Thymus (tissue), 11 donors: ENCODE results near the gene SULT1C2. TPM values are rescaled to one million over a fixed set of nuclear protein-coding genes. Genes with fewer than 3 reads are reported as not detected.

Experiments used
- DNase-seq, 9 donors: peaks; one replicate each; pipeline ENCODE4 v3.0.0-alpha.2; 2013; ENCODE audit warnings: low spot score in 9 of 9, low read depth in 6 of 9, missing footprints in 1 of 9
- H3K27ac ChIP-seq, 2 donors: one replicate each; pipeline ENCODE4 v1.5.1; 2013; ENCODE audit warnings: control low read depth in 1 of 2, low read depth in 1 of 2, low read length in 1 of 2, mild to moderate bottlenecking in 1 of 2, moderate library complexity in 1 of 2
- H3K27me3 ChIP-seq, 2 donors: one replicate each; pipeline ENCODE4 v1.5.1; 2013; ENCODE audit warnings: low read length in 1 of 2; ENCODE audit not compliant: control insufficient read depth in 2 of 2, insufficient read depth in 1 of 2
- H3K36me3 ChIP-seq, 2 donors: one replicate each; pipeline ENCODE4 v1.5.1; 2013; ENCODE audit warnings: low read length in 1 of 2, mild to moderate bottlenecking in 1 of 2, moderate library complexity in 1 of 2; ENCODE audit not compliant: control insufficient read depth in 2 of 2, insufficient read depth in 2 of 2
- H3K4me1 ChIP-seq, 2 donors: one replicate each; pipeline ENCODE4 v1.5.1; 2013; ENCODE audit warnings: low read length in 2 of 2; ENCODE audit not compliant: control insufficient read depth in 2 of 2, insufficient read depth in 2 of 2
- H3K4me3 ChIP-seq, 2 donors: one replicate each; pipeline ENCODE4 v1.5.1; 2013; ENCODE audit warnings: low read length in 2 of 2, control low read depth in 1 of 2, mild to moderate bottlenecking in 1 of 2
- H3K9me3 ChIP-seq, 2 donors: one replicate each; pipeline ENCODE4 v1.5.1; 2013; ENCODE audit warnings: low read length in 1 of 2, mild to moderate bottlenecking in 1 of 2; ENCODE audit not compliant: control insufficient read depth in 2 of 2, insufficient read depth in 1 of 2
- WGBS: extraction: QIAGEN DNeasy Blood & Tissue Kit; methylation state at CpG from one replicate; pipeline ENCODE4 v1.1.7; 2013; 5-methylcytosine and 5-hydroxymethylcytosine counted together
- polyA plus RNA-seq: library from polyadenylated mRNA; stranded (reverse); fragments of 200-250 nt; gene quantifications from one replicate; pipeline ENCODE4 v1.2.3, GENCODE V29; 2013
- total RNA-seq: library from RNA; stranded (reverse); fragments of 120-200 nt; gene quantifications from one replicate; pipeline ENCODE4 v1.2.4, GENCODE V29; 2013
- donor health status: healthy.

The SULT1C2 gene
- total and polyA plus RNA-seq, 2 donors: 0.57 to 4.3 TPM

GRCh38 chr2:108262036-108262435 is 26.7 kb upstream of the SULT1C2 start:
- Histone ChIP-seq H3K27ac (no peak overlapping the region), H3K9me3 (no peaks in the 10 kb centered on the region), H3K27me3 (no peaks in the 10 kb centered on the region), H3K4me3 (no peak overlapping the region), H3K36me3 (no peaks in the 10 kb centered on the region), H3K4me1 (no peaks in the 10 kb centered on the region)
- DNase-seq: no peak
- WGBS: 82% methylated on average over 1 of the region's 1 CpG

- DNase-seq: no peak
- Histone ChIP-seq H3K9me3 (no peaks in the 10 kb centered on the region), H3K4me3 (no peak overlapping the region), H3K36me3 (no peaks in the 10 kb centered on the region), H3K27ac (no peak overlapping the region), H3K27me3 (no peaks in the 10 kb centered on the region), H3K4me1 (no peaks in the 10 kb centered on the region)
Measured at GRCh38 chr2:108263401-108263800, 25.3 kb upstream of the SULT1C2 start.

GRCh38 chr2:108266218-108266617 is 22.5 kb upstream of the SULT1C2 start:
- Histone ChIP-seq H3K4me1 (no peaks in the 10 kb centered on the region), H3K4me3 (no peak overlapping the region), H3K36me3 (no peaks in the 10 kb centered on the region), H3K27me3 (no peaks in the 10 kb centered on the region), H3K9me3 (no peaks in the 10 kb centered on the region), H3K27ac (no peak overlapping the region)
- 94% methylated on average over 3 of the region's 3 CpGs for WGBS
- DNase-seq: no peak

- WGBS: 75% methylated on average over 5 of the region's 5 CpGs
- no peaks in the 10 kb centered on the region for H3K27me3 ChIP-seq
- no peaks in the 10 kb centered on the region for H3K4me1 ChIP-seq
- H3K4me3 ChIP-seq: no peak overlapping the region
- no peaks in the 10 kb centered on the region for H3K9me3 ChIP-seq
- H3K27ac ChIP-seq: no peak overlapping the region
- no peak for DNase-seq
- H3K36me3 ChIP-seq: no peaks in the 10 kb centered on the region
Measured at GRCh38 chr2:108267101-108267500, 21.6 kb upstream of the SULT1C2 start.

GRCh38 chr2:108268001-108268400 is 20.7 kb upstream of the SULT1C2 start:
- Histone ChIP-seq H3K4me1 (no peaks in the 10 kb centered on the region), H3K27me3 (no peaks in the 10 kb centered on the region), H3K4me3 (no peak overlapping the region), H3K27ac (no peak overlapping the region), H3K9me3 (no peaks in the 10 kb centered on the region), H3K36me3 (no peaks in the 10 kb centered on the region)
- 95% methylated on average over 4 of the region's 4 CpGs for WGBS
- no peak for DNase-seq

- Histone ChIP-seq H3K27me3 (no peaks in the 10 kb centered on the region), H3K9me3 (no peaks in the 10 kb centered on the region), H3K4me1 (no peaks in the 10 kb centered on the region), H3K4me3 (no peak overlapping the region), H3K36me3 (no peaks in the 10 kb centered on the region), H3K27ac (no peak overlapping the region)
- 82% methylated on average over 3 of the region's 3 CpGs for WGBS
- no peak for DNase-seq
Measured at GRCh38 chr2:108270346-108270745, 18.3 kb upstream of the SULT1C2 start.

- WGBS: 95% methylated on average over 5 of the region's 5 CpGs
- DNase-seq: no peak
- Histone ChIP-seq H3K36me3 (no peaks in the 10 kb centered on the region), H3K27me3 (no peaks in the 10 kb centered on the region), H3K4me1 (no peaks in the 10 kb centered on the region), H3K27ac (no peak overlapping the region), H3K9me3 (no peaks in the 10 kb centered on the region), H3K4me3 (no peak overlapping the region)
Measured at GRCh38 chr2:108270768-108271506, 17.8 kb upstream of the SULT1C2 start.

GRCh38 chr2:108271691-108272253 is 16.9 kb upstream of the SULT1C2 start:
- Histone ChIP-seq H3K36me3 (no peaks in the 10 kb centered on the region), H3K4me1 (no peaks in the 10 kb centered on the region), H3K9me3 (no peaks in the 10 kb centered on the region), H3K27me3 (no peaks in the 10 kb centered on the region), H3K4me3 (no peak overlapping the region), H3K27ac (no peak overlapping the region)
- 90% methylated on average over 7 of the region's 7 CpGs for WGBS
- DNase-seq: peak in 1 of 9 donors; percentile 2

- no peaks in the 10 kb centered on the region for H3K9me3 ChIP-seq
- no peaks in the 10 kb centered on the region for H3K36me3 ChIP-seq
- no peaks in the 10 kb centered on the region for H3K27me3 ChIP-seq
- no peak for DNase-seq
- no peak overlapping the region for H3K27ac ChIP-seq
- H3K4me1 ChIP-seq: no peaks in the 10 kb centered on the region
- no peak overlapping the region for H3K4me3 ChIP-seq
- 94% methylated on average over 2 of the region's 2 CpGs for WGBS
Measured at GRCh38 chr2:108278631-108279030, 10.1 kb upstream of the SULT1C2 start.
